Smooth muscle cell of trachea (primary cell): ENCODE results near the gene PRAMEF4. TPM values are rescaled to one million over a fixed set of nuclear protein-coding genes. Genes with fewer than 3 reads are reported as not detected.

Experiments used
- total RNA-seq: library from RNA; depleted of rRNA; stranded (reverse); fragments of >200 nt; gene quantifications from 2 replicates; pipeline ENCODE4 v1.2.1, GENCODE V29; 2014

PRAMEF4 gene
- total RNA-seq: not detected in 2 replicates

GRCh38 chr1:12886101-12886500, at the start of gene PRAMEF4:
Gene PRAMEF4 (minus strand): TSS chr1:12886201. CDS start chr1:12883394, 2,807 bp downstream.

GRCh38 chr1:12916310-12916709, 30.3 kb upstream of the PRAMEF4 start, which contains the start of gene PRAMEF7:
Gene PRAMEF7 (plus strand): TSS chr1:12916610. CDS start chr1:12917693, 1,083 bp downstream.

GRCh38 chr1:12898170-12898569, 12.2 kb upstream of the PRAMEF4 start, which contains the start of gene PRAMEF10:
Gene PRAMEF10 (minus strand): TSS chr1:12898270. CDS start chr1:12895847, 2,423 bp downstream.

GRCh38 chr1:12856786-12857185, 29.2 kb downstream of the PRAMEF4 start, which contains the start of gene PRAMEF2:
Gene PRAMEF2 (plus strand): TSS chr1:12857086. CDS start chr1:12859010, 1,924 bp downstream.

GRCh38 chr1:12848620-12849019, 37.4 kb downstream of the PRAMEF4 start, which contains the start of gene HNRNPCL1:
Gene HNRNPCL1 (minus strand): TSS chr1:12848720. CDS start chr1:12848289, 431 bp downstream.

GRCh38 chr1:12831310-12831709, 54.7 kb downstream of the PRAMEF4 start, which contains the start of gene PRAMEF11:
Gene PRAMEF11 (minus strand): TSS chr1:12831410. CDS start chr1:12828789, 2,621 bp downstream.

Other genes starting within 250 kb of the PRAMEF4 start
- gene AADACL4, start 242.1 kb downstream of the PRAMEF4 start, total RNA-seq: not detected in 2 replicates
- not detected in 2 replicates for gene AADACL3, start 170.1 kb downstream of the PRAMEF4 start, total RNA-seq
- under 0.01 TPM in 1 of 2 replicates, not detected in the other for gene CFAP107, start 140.0 kb downstream of the PRAMEF4 start, total RNA-seq
- not detected in 2 replicates for gene PRAMEF12, start 112.5 kb downstream of the PRAMEF4 start, total RNA-seq
- not detected in 2 replicates for gene PRAMEF1, start 94.8 kb downstream of the PRAMEF4 start, total RNA-seq
- gene PRAMEF11, start 54.8 kb downstream of the PRAMEF4 start, total RNA-seq: not detected in 2 replicates
- gene HNRNPCL1, start 37.5 kb downstream of the PRAMEF4 start, total RNA-seq: not detected in 2 replicates
- gene PRAMEF2, start 29.1 kb downstream of the PRAMEF4 start, total RNA-seq: not detected in 2 replicates
- gene PRAMEF10, start 12.1 kb upstream of the PRAMEF4 start, total RNA-seq: not detected in 2 replicates
- not detected in 2 replicates for gene PRAMEF7, start 30.4 kb upstream of the PRAMEF4 start, total RNA-seq
- gene PRAMEF6, start 61.4 kb upstream of the PRAMEF4 start, total RNA-seq: not detected in 2 replicates
- gene PRAMEF27, start 170.4 kb upstream of the PRAMEF4 start, total RNA-seq: not detected in 2 replicates
- gene HNRNPCL3, start 174.6 kb upstream of the PRAMEF4 start, total RNA-seq: not detected in 2 replicates
- gene PRAMEF25, start 184.6 kb upstream of the PRAMEF4 start, total RNA-seq: not detected in 2 replicates
- not detected in 2 replicates for gene HNRNPCL2, start 230.7 kb upstream of the PRAMEF4 start, total RNA-seq